GM19468 (cell line): ENCODE results near the gene RNF225.
"Not testable (repeated sequence)": the region's sequence is repeated elsewhere in the genome, so short reads cannot be mapped to it uniquely, and the experiment has no call there.

Experiments
- ATAC-seq: cut with Tn5 transposase; IDR thresholded peaks from one replicate; pipeline ENCODE4 v1.9.1; 2021; ENCODE audit warnings: mild to moderate bottlenecking, moderate library complexity, moderate number of reproducible peaks; ENCODE audit not compliant: unreplicated experiment; ENCODE audit errors: extremely low read depth

Gene RNF225

GRCh38 chr19:58395220-58395978 is at the start of gene RNF225:
RNF225 (plus strand) TSS chr19:58395656; CDS start chr19:58396090, 434 bp downstream.
- ATAC-seq: no peak

DNA sequence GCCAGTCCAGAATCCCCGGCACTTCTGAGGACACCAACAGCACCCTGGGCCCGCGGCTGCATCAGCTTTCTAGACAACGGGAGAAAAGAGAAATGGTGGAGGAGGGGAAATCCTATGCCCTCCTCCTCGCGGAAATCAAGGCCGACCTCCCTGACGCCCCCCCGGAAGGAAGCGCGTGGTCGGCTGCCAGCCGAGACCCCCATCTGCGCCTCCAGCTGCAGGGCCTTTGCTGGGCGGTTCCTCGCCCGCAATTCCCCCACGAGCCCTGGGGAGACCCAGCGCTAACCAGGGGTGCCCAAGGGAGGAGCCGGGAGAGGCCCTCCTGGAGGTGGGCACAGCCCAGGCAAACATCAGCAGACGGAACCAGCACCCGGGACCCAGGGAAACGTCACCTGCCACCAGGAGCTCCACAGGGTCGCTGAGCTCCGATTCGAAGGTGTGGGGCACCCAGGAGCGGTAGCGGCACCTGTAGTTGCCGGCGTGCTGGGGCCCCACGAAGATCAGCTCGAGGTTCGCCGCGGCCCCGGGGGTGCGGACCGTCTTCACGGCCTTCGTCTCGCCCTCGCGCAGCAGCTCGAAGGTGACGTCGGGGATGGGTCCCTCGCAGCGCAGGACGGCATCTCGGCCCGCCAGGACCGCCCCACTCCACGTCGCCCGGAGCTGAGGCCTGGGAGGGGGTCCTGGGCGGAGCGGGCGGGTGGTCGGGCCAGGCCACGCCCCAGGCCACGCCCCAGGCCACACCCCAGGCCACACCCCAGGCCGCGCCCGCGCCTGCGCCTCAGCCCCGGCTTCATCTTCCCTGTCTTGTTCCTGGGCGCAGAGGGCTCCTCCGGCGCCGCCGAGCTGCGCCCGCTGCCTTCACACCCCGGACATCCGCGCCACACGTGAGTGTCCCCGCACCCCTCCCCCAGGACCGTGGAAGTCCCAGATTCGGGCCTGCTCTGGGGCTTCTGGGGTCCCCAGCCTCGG is 48.2 kb upstream of the RNF225 start:
- ATAC-seq: peak; percentile 73

GRCh38 chr19:58348080-58348479 is 47.4 kb upstream of the RNF225 start:
- not testable (repeated sequence) for ATAC-seq

DNA sequence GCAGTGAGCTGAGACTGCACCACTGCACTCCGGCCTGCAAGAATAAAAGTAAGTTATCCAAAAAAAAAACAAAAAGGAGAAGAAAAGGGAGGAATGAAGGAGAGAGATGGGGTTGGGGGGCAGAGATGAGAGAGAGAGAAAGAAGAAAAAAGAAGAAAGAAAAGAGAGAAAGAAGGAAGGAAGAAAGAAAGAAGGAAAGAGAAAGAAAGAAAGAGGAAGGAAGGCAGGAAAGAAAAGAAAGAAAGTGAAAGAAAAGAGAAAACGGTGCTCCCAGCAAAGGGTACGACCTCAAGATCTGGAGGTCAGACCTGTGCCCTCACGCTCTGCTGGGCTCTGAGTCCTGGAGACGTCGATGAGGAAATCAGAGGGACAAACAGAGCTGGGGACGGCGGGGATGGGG is 45.9 kb upstream of the RNF225 start:
- no peak for ATAC-seq

DNA sequence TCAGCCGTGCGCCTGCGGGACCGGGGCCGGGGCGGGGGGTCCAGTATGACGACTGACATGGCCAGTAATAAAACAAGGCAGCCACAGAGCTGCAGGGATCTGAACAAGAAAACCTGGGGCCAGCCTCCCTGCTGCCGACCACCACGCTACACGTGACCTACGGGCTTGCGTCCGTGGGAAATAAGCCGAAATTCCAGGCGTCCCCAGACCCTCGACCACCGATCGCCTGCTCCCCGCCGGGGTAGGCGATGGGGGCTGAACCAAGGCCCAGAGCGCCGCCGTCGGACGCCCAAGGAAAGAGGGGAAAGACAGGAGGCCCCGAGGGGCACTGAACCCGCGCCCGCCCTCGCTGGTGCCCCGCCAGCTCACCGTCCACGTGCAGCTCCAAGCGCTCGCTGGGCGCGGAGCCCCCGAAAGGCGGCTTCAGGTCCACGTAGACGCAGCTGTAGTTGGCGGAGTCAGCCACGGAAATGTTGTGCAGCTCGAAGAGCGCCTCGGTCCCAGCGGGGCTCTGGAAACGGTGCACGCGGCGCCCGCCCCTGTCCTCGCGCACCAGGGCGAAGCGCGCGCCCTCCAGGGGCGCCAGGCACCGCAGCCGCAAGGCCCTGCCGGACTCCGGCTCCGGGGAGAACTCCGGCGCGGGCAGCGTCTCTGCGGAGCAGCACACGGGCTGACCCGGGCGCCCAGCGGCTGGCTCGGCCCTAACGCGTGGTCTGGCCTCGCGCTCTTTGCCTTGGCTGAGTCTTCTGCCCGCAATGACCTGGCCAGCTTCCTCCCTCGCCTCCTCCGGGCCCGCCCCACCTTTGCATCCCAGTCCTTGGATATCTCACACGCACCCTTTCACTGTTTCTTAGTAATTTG is 45.2 kb upstream of the RNF225 start:
- ATAC-seq: no peak

GRCh38 chr19:58350871-58351557 is 44.4 kb upstream of the RNF225 start:
- ATAC-seq: no peak

DNA sequence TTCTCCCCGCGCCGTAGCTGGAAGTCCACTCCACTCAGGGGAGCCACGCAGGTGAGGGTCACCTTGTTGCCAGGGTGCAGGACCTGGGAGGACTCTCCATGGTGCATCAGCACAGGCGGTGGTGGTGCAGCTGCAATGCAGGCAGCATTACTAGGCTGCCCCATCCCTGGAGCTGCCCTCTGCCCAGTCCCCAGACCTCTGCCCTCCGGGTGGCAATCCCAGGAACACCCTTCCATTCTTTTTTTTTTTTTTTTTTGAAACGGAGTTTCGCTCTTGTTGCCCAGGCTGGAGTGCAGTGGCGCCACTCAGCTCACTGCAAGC is 43.9 kb upstream of the RNF225 start:
- ATAC-seq: no peak

GRCh38 chr19:58351990-58352755 is 43.3 kb upstream of the RNF225 start:
- ATAC-seq: no peak

- no peak for ATAC-seq
These were observed 42.4 kb upstream of the RNF225 start, which contains the start of gene A1BG for GRCh38 chr19:58352760-58353671. A1BG (minus strand) TSS chr19:58353492; CDS start chr19:58353437, 55 bp downstream.

DNA sequence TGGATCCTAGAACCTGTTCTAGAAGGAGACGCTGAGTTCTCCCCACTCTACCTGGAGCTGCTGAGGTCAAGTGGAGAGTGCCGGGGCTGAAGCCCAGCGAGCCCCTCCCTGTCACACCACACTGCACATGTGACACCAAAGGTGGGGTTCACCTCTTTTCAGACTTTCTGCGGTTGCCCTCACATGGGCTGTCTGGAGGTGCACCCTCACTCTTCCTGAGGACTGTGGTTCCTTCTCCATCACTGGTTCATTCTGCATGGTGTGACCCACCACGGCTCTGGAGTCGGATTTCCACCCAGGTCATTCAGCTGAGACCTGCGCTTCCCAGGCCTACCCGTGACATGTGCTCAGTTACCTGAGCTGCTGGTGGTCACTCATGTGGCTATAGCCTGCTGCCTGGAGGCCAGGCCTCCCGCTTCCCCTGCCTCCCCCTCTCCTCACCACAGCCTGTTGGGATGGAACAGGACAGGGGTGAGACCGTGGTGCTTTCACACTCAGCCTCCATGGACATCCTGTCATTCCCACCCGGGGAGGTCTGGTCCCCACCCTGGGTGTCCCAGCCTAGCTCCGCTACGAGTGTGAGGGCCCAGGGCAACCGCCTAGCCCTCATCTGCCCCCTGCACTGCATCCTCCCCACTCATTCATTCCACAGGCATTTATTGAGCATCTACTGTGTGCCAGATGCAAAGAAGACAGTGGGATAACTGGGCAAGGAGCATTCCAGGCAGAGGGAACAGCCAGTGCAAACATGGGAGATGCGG is 41.6 kb upstream of the RNF225 start:
- ATAC-seq: no peak

GRCh38 chr19:58354478-58355030 is 40.9 kb upstream of the RNF225 start:
- no peak for ATAC-seq

DNA sequence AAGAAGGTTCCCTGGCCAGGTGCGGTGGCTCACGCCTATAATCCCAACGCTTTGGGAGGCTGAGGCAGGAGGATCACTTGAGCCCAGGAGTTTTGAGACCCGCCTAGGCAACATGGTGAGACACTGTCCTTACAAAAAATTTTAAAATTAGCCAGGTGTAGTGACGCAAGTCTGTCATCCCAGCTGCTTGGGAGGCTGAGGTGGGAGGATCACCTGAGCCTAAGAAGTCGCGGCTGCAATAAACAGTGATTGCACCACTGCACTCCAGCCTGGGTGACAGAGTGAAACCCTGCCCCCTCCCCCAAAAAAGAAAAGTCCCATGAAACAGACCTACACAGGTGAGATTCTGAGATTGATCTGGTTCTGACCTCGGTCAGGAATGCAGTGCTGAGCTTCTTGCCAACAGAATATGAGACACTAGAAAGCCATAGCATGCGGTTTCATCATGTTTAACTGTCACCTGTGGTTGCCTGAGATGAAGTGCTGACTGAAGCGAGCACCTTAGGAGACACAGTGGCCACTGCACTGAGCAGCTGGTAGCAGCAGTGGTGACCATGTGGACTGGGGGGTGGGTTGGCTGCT is 40.1 kb upstream of the RNF225 start:
- no peak for ATAC-seq

GRCh38 chr19:58355908-58356765 is 39.3 kb upstream of the RNF225 start:
- ATAC-seq: no peak

- no peak for ATAC-seq
These were observed 38.5 kb upstream of the RNF225 start for GRCh38 chr19:58356766-58357480.
